ENCODE measurements around the gene DNAJB8. TPM values are rescaled to one million over a fixed set of nuclear protein-coding genes. Genes with fewer than 3 reads are reported as not detected.
A peak's percentile ranks its signal among the peaks of the same experiment; 100 is the strongest.

Gene DNAJB8
- polyA plus RNA-seq, 3 donors from 2014 or later: not detected

- Mint-ChIP-seq H3K27me3 (ENCODE audit: low read depth in 3 of 3) (peaks cover 11 to 23% (median 15%) of the 10 kb centered on the region in 3 donors), H3K27ac (no peak overlapping the region), H3K9me3 (peaks cover 0 to 2% (median 0%) of the 10 kb centered on the region in 6 donors), H3K36me3 (peaks cover 0 to 4% (median 3%) of the 10 kb centered on the region in 3 donors), H3K4me3 (peak overlapping the region; percentile 46 to 64 (median 53)), H3K4me1 (peaks cover 5 to 12% of the 10 kb centered on the region in 2 donors)
- no peak for DNase-seq
These were observed 32.3 kb upstream of the DNAJB8 start for GRCh38 chr3:128498901-128499530.

DNA sequence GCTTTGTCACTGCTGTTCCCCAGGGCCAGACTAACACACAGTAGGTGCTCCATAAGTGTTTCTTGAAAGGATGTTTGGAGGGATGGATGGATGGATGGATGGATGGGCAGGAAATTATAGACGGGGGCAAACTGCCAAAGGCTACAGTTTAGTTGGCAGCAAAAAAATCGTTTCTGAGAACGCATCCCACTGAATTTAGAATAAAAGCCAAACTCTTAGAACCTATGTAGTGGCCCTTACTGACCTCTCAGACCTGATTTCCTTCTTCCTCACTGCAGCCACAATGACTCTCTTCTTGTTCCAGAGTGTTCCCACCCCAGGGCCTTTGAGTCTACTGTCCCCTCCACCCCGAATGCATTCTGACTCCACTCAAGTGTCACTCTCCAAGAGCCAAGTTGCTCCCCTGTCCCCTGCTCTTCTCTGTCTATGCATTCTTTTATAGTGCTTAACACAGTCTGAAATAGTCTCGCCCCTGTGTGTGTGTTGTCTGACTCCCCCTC is 31.5 kb upstream of the DNAJB8 start:
- Mint-ChIP-seq H3K36me3 (peaks cover 0 to 4% (median 3%) of the 10 kb centered on the region in 3 donors), H3K27me3 (ENCODE audit: low read depth in 3 of 3) (peaks cover 12 to 21% (median 15%) of the 10 kb centered on the region in 3 donors), H3K4me1 (peaks cover 6 to 12% of the 10 kb centered on the region in 2 donors), H3K27ac (no peak overlapping the region), H3K9me3 (peaks cover 0 to 2% (median 0%) of the 10 kb centered on the region in 6 donors), H3K4me3 (peak overlapping the region; percentile 46 to 64 (median 53))
- no peak for DNase-seq

- Mint-ChIP-seq H3K9me3 (peaks cover 0 to 2% (median 0%) of the 10 kb centered on the region in 6 donors), H3K4me1 (peaks cover 6 to 12% of the 10 kb centered on the region in 2 donors), H3K27me3 (ENCODE audit: low read depth in 3 of 3) (peaks cover 12 to 21% (median 15%) of the 10 kb centered on the region in 3 donors), H3K27ac (peak overlapping the region in 1 of 6 donors; percentile 78), H3K4me3 (peak overlapping the region; percentile 60 to 77 (median 71)), H3K36me3 (peaks cover 0 to 4% (median 3%) of the 10 kb centered on the region in 3 donors)
- peak; percentile 33 to 43 (median 42) for DNase-seq
These were observed 30.8 kb upstream of the DNAJB8 start for GRCh38 chr3:128497305-128498126.

- H3K36me3 Mint-ChIP-seq: peaks cover 0 to 4% (median 3%) of the 10 kb centered on the region in 3 donors
- H3K4me3 Mint-ChIP-seq: peak overlapping the region; percentile 23 to 77 (median 71)
- H3K27me3 Mint-ChIP-seq (ENCODE audit: low read depth in 3 of 3): peaks cover 17 to 19% (median 18%) of the 10 kb centered on the region in 3 donors
- H3K4me1 Mint-ChIP-seq: peaks cover 7 to 12% of the 10 kb centered on the region in 2 donors
- DNase-seq: no peak
- H3K9me3 Mint-ChIP-seq: peaks cover 0 to 2% (median 0%) of the 10 kb centered on the region in 6 donors
- no peak overlapping the region for H3K27ac Mint-ChIP-seq
These were observed 30.1 kb upstream of the DNAJB8 start for GRCh38 chr3:128496602-128497304.

DNA sequence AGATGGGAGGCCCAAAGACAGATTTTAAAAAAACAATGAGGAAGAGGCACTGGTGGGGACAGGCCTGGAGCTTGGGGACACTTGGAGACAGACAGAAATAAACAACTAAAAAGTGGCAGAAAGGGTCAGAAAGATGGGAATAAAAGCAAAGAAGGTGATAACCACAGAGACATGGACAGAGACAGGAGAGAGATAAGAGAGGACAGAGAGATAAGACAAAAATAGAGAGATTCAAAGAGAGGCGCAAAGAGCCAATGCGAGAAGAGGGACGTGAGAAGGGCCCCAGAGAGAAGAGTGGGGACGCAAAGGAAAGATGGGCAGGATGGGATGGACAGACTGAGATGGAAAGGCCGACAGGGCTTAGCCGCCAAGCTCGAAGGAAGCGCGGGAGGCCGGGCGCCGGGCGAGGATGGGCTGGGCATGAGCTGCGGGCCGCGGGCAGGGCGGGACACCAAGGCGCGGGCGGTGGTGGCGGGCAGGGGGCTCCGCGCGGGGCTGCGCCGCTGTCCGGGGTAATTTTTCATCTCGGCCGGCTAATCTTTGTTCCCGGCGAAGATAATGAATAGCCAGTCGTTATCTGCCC is 29.4 kb upstream of the DNAJB8 start:
- Mint-ChIP-seq H3K4me1 (peaks cover 9 to 12% of the 10 kb centered on the region in 2 donors), H3K4me3 (peak overlapping the region; percentile 64 to 82 (median 67)), H3K36me3 (peaks cover 0 to 4% (median 3%) of the 10 kb centered on the region in 3 donors), H3K9me3 (peaks cover 0 to 2% (median 0%) of the 10 kb centered on the region in 6 donors), H3K27me3 (ENCODE audit: low read depth in 3 of 3) (peaks cover 17 to 22% (median 22%) of the 10 kb centered on the region in 3 donors), H3K27ac (no peak overlapping the region)
- DNase-seq: no peak

- Mint-ChIP-seq H3K27ac (no peak overlapping the region), H3K4me3 (peak overlapping the region in 3 of 5 donors; percentile 67 to 82 (median 79)), H3K4me1 (peaks cover 9 to 12% of the 10 kb centered on the region in 2 donors), H3K9me3 (peaks cover 0 to 2% (median 0%) of the 10 kb centered on the region in 6 donors), H3K36me3 (peaks cover 0 to 4% (median 3%) of the 10 kb centered on the region in 3 donors), H3K27me3 (ENCODE audit: low read depth in 3 of 3) (peaks cover 17 to 26% (median 23%) of the 10 kb centered on the region in 3 donors)
- no peak for DNase-seq
These were observed 28.8 kb upstream of the DNAJB8 start for GRCh38 chr3:128495435-128495970.

DNA sequence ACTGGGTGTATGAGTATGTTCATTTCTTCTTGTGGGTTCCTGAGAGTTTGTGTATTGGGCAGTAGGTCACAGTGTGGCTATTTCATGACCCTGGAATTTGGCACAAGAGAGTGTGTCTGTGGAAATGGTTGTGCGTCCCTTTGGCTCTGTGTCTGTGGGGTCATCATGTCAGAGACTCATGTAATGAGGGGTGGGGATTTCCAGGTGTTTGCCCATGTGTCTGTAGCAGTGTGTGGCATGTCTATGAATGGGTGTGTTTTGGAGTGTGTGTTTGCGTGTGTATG is 27.6 kb upstream of the DNAJB8 start:
- H3K27ac Mint-ChIP-seq: no peak overlapping the region
- H3K4me3 Mint-ChIP-seq: no peak overlapping the region
- peaks cover 19 to 26% (median 19%) of the 10 kb centered on the region in 3 donors for H3K27me3 Mint-ChIP-seq (ENCODE audit: low read depth in 3 of 3)
- H3K9me3 Mint-ChIP-seq: peaks cover 0 to 2% (median 0%) of the 10 kb centered on the region in 6 donors
- H3K36me3 Mint-ChIP-seq: peaks cover 0 to 4% (median 3%) of the 10 kb centered on the region in 3 donors
- peaks cover 12 to 13% of the 10 kb centered on the region in 2 donors for H3K4me1 Mint-ChIP-seq
- no peak for DNase-seq

GRCh38 chr3:128493570-128494366 is 27.1 kb upstream of the DNAJB8 start:
- no peak overlapping the region for H3K27ac Mint-ChIP-seq
- no peak overlapping the region for H3K4me3 Mint-ChIP-seq
- peaks cover 0 to 2% (median 0%) of the 10 kb centered on the region in 6 donors for H3K9me3 Mint-ChIP-seq
- DNase-seq: no peak
- H3K27me3 Mint-ChIP-seq (ENCODE audit: low read depth in 3 of 3): peaks cover 17 to 27% (median 19%) of the 10 kb centered on the region in 3 donors
- peaks cover 12 to 13% of the 10 kb centered on the region in 2 donors for H3K4me1 Mint-ChIP-seq
- H3K36me3 Mint-ChIP-seq: peaks cover 0 to 4% (median 3%) of the 10 kb centered on the region in 3 donors

DNA sequence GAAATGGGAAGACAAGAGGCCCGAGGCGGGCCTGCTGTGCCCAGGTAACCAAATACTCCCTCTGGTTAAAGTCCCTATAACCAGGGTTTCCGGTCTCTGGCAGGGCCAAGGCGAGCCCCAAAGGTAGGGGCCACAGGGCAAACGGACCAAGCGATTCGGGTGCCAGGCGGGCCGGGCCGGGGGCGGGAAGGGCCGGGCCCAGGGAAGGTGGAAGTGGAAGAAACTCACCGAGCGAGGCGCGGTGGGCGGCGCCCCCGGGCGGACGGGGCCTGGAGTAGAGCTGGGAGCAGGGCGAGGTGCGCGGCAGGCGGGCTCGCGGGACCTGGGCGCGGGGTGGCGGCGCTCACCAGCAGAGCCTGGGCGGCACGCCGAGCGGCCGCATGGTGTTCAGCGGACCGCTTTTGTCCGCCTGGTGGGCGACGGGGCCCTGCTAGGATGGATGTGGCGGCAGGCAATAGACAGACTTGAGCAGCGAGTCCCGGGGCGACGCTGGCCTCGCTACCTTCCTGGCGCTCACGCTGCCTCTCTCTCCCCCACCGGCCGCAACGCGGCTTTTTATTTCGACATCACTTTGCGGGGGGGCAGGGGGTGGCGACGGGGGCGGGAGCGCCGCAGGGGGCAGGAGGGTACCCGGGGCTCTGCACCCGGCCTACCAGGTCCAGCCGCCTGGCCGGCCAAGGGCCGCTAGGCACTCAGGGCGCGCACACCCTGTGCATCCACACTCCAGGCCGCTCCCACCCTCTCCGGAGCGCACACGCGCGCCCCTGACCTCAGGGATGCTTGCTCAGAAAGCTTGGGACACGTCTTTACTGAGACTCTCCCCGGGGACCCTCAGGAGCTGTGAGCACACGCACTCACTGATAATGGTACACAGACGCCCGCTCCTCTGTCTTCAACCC is 26.2 kb upstream of the DNAJB8 start, which contains the start of gene GATA2:
GATA2 (minus strand) TSS at position 531 of the 899 bp plus-strand sequence. CDS start 6,170 bp downstream, outside the sequence.
- DNase-seq: no peak
- Mint-ChIP-seq H3K4me1 (peaks cover 6 to 14% of the 10 kb centered on the region in 2 donors), H3K36me3 (peaks cover 0 to 4% (median 3%) of the 10 kb centered on the region in 3 donors), H3K27me3 (ENCODE audit: low read depth in 3 of 3) (peaks cover 17 to 33% (median 21%) of the 10 kb centered on the region in 3 donors), H3K4me3 (peak within 1 kb of the TSS in 1 of 5 donors; percentile 27), H3K27ac (no peak within 1 kb of the TSS), H3K9me3 (peaks cover 0 to 2% (median 0%) of the 10 kb centered on the region in 6 donors)

DNA sequence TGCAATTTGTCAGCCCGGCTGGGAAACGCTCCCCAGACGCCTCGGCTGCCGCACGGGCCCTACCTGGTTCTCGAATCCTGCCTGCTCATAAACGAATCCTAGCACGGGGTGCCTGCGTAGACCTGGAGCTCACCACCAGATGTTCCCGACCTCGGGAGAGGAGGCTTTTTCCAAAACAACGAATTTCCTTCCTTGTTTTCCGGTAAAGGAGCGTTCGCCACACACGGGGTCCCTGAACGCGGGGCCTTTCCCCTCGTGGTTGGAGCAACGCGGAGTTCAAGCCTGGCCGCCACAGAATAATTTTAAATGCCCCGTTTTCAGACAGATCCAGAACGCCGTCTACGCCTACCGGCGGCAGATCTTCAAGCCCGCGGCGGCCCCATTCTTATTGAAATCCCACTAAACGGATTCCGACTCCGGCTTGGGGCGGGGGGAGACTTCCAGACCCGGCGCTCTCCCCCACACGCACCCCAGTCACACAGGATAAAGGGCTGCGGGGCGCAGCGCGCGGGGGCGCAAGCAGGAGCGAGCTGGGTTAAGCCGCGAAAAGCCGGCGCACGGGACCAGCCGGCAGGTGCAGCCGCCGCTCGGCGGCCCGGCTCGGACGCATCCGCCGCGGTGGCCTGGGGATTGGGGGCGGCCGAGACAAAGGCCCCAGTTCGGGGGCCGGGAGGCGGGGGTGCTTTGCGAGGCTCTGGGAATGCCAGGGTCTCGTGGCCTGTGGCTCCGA is 25.4 kb upstream of the DNAJB8 start:
- Mint-ChIP-seq H3K27ac (no peak overlapping the region), H3K9me3 (peaks cover 0 to 2% (median 0%) of the 10 kb centered on the region in 6 donors), H3K27me3 (ENCODE audit: low read depth in 3 of 3) (peaks cover 17 to 33% (median 24%) of the 10 kb centered on the region in 3 donors), H3K4me1 (peaks cover 10 to 18% of the 10 kb centered on the region in 2 donors), H3K4me3 (peak overlapping the region in 1 of 5 donors; percentile 27), H3K36me3 (peaks cover 0 to 4% (median 3%) of the 10 kb centered on the region in 3 donors)
- DNase-seq: no peak

DNA sequence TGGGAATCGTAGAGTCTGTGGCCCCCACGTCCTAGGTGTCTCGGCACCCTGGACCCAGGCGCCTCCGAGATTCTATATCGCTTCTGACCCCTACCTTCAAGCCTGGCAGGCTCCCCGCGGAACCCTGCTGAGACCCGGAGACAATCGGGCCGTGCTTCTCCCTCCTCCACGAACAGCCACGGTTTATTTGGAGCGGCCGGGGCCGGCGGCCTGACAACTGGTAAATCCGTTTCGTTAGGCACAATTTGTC is 24.9 kb upstream of the DNAJB8 start:
- Mint-ChIP-seq H3K27ac (no peak overlapping the region), H3K4me3 (no peak overlapping the region), H3K9me3 (peaks cover 0 to 2% (median 0%) of the 10 kb centered on the region in 6 donors), H3K36me3 (peaks cover 0 to 4% (median 3%) of the 10 kb centered on the region in 3 donors), H3K4me1 (peaks cover 11 to 18% of the 10 kb centered on the region in 2 donors), H3K27me3 (ENCODE audit: low read depth in 3 of 3) (peaks cover 17 to 33% (median 24%) of the 10 kb centered on the region in 3 donors)
- DNase-seq: no peak
